ENCODE results near the gene HMGXB3.

DNA sequence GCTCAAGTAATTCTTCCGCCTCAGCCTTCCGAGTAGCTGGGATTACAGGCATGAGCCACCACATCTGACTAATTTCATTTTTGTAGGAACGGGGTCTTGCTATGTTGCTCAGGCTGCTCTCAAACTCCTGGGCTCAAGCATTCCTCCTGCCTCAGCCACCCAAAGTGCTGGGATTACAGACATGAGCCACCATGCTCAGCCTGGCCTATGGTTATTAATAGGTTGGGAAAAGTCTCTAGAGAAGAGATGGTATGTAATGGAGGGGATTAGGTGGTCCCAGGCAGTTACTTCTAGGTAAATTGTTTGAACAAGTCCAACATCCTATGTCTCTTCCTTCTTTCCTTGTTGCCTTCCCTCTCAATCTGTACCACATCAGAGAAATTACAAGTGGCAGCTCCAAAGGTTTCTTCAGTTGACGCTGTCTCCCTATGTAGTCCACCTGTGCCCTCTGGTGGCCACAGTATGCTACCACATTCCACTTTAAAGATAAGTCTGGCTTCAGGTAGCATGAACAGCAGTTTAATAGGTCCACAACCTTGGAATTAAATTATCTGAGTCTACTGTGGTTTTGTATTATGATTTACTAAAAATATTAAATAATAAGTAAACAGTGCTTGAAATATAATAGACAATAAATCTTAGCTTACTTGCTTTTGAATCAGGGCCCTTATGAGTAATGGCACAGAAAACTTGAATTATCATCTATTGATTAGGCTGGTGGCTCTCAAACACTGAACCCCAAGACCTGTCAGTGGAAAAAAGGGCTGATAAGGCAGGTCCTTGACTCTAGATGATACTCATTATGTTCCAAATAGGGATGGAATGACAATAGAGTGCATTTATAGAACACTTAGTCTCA, 9.8 kb upstream of the HMGXB3 start:
- no peak for TF ChIP-seq SNAI2 (CRISPR knock-in tag; IDR thresholded peaks at IDR 0.05)
- TF ChIP-seq RARB (CRISPR knock-in tag; IDR thresholded peaks at IDR 0.05) = no peak
- TF ChIP-seq ZFP30 (CRISPR knock-in tag; IDR thresholded peaks at IDR 0.05) = no peak
- TF ChIP-seq ZC3H10 (CRISPR knock-in tag; IDR thresholded peaks at IDR 0.05) = no peak
- TF ChIP-seq PPARA (CRISPR knock-in tag; IDR thresholded peaks at IDR 0.05; ENCODE audit: borderline replicate concordance) = no peak
- TF ChIP-seq, protein P1, sequence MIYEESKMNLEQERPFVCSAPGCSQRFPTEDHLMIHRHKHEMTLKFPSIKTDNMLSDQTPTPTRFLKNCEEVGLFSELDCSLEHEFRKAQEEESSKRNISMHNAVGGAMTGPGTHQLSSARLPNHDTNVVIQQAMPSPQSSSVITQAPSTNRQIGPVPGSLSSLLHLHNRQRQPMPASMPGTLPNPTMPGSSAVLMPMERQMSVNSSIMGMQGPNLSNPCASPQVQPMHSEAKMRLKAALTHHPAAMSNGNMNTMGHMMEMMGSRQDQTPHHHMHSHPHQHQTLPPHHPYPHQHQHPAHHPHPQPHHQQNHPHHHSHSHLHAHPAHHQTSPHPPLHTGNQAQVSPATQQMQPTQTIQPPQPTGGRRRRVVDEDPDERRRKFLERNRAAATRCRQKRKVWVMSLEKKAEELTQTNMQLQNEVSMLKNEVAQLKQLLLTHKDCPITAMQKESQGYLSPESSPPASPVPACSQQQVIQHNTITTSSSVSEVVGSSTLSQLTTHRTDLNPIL (CRISPR knock-in tag; IDR thresholded peaks at IDR 0.05; ENCODE audit: low read depth) = no peak
- no peak for TF ChIP-seq GLIS3 (CRISPR knock-in tag; IDR thresholded peaks at IDR 0.05)
- TF ChIP-seq, protein P2, sequence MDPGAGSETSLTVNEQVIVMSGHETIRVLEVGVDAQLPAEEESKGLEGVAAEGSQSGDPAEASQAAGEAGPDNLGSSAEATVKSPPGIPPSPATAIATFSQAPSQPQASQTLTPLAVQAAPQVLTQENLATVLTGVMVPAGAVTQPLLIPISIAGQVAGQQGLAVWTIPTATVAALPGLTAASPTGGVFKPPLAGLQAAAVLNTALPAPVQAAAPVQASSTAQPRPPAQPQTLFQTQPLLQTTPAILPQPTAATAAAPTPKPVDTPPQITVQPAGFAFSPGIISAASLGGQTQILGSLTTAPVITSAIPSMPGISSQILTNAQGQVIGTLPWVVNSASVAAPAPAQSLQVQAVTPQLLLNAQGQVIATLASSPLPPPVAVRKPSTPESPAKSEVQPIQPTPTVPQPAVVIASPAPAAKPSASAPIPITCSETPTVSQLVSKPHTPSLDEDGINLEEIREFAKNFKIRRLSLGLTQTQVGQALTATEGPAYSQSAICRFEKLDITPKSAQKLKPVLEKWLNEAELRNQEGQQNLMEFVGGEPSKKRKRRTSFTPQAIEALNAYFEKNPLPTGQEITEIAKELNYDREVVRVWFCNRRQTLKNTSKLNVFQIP (CRISPR knock-in tag; IDR thresholded peaks at IDR 0.05; ENCODE audit: borderline replicate concordance, low read depth) = no peak
- no peak for TF ChIP-seq ZNF8 (CRISPR knock-in tag; IDR thresholded peaks at IDR 0.05)
- TF ChIP-seq, protein P3, sequence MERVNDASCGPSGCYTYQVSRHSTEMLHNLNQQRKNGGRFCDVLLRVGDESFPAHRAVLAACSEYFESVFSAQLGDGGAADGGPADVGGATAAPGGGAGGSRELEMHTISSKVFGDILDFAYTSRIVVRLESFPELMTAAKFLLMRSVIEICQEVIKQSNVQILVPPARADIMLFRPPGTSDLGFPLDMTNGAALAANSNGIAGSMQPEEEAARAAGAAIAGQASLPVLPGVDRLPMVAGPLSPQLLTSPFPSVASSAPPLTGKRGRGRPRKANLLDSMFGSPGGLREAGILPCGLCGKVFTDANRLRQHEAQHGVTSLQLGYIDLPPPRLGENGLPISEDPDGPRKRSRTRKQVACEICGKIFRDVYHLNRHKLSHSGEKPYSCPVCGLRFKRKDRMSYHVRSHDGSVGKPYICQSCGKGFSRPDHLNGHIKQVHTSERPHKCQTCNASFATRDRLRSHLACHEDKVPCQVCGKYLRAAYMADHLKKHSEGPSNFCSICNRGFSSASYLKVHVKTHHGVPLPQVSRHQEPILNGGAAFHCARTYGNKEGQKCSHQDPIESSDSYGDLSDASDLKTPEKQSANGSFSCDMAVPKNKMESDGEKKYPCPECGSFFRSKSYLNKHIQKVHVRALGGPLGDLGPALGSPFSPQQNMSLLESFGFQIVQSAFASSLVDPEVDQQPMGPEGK (CRISPR knock-in tag; IDR thresholded peaks at IDR 0.05; ENCODE audit: borderline replicate concordance) = no peak
- no peak for TF ChIP-seq ZNF70 (CRISPR knock-in tag; IDR thresholded peaks at IDR 0.05)
- TF ChIP-seq ZNF565 (CRISPR knock-in tag; conservative IDR thresholded peaks at IDR 0.05; ENCODE audit: low read depth) = no peak
- no peak for TF ChIP-seq ISL1 (CRISPR knock-in tag; IDR thresholded peaks at IDR 0.05)
